NCI-H2196 treated with DMSO at 0.1 percent for 48 hours (cell line): ENCODE results near the gene TRIO.

Source experiments
- DNase-seq: peaks from one replicate; lab custom pipeline; 2025; ENCODE audit not compliant: unreplicated experiment; lab: John Stamatoyannopoulos, UW

Gene TRIO

DNA sequence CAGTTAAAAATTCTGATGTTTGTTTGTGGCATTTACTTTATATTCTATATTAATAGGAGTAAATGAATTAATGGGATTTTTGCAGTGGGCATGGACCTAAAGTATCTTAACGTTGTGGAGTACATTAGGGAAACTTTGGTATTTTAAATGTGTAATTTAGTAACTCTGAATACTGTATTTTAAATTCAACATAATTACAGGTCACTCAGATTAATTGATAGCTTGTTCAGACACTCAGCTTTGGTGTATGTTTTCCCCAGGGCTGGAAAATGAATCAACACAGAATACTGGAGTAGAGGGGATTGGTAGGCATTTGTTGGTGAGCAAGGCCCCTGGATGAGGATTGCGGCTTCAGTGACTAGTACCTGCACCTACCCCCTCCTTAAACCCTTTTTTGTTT, 117.5 kb downstream of the TRIO start:
- no peak for DNase-seq

DNA sequence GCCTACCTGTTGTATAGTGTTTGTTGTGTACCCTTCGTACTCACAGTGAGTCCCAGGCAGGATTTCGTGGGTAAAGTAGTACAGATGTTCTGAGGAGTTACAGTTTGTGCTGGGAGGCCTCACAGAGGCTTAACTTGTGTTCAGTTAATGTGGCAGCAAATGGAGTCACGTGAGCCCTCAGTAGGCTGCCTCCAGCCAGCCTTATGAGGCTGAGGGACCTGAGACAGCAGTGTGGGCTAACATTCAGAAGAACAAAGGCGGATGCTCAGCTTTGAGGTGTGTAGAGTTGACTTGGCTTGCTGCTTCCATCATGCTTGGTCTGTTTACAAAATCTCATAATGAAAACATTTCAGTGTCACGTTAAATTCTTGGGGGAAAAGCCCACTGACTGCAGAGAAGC, 118.1 kb downstream of the TRIO start:
- DNase-seq = no peak

DNA sequence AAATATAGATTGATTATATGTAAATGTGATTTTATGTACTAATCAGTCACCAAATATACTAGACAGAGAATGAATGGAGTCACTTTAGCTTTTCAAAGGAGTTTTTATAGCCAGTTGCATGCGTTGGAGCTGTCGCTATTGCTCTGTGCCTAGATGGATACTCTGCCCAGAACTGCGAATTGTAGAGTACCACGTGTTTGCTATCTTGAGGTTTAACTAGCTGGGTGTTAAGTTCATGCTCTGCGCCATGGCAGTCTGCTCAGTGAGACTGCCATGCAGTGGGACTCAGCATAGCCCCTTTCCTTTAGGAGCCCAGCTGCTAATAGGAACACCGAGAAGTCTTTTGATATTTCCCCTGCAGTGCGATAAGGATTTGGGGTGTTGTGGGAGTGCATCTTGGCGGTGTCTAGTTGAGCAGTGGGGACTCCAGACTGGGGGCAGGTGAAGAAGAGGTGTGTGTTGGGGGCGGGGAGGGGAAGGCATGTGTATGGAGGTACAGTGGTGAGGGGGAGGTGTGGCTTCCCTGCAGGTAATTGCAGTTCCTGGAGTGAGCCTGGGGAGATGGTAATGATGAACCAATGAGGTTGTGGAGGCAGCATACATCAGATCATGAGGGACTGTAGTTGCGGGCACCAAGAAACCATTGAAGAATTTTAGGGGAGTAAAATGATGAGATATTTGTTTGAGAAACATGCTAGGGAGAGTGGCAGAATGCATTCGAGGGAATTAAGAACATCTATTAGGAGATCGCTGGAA, 118.9 kb downstream of the TRIO start:
- no peak for DNase-seq

DNA sequence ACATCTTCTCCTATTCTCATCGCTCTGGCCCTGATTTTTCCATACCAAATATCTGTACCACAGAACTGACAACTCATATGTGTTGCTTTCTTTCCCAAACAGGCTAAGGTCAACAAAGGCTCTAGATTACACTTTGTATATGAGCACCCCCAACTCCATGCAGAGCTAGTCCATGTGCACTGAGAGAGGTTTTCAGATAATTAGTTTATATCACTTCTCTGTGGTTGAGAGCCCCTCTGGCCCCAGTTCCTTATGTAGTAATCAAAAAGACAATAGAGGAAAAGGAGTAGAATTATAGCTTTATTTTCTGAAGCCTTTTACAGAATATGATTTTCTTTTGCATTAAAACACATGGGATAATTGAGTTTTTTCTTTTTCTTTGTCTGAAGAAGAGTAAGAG, 120.0 kb downstream of the TRIO start:
- DNase-seq = no peak

DNA sequence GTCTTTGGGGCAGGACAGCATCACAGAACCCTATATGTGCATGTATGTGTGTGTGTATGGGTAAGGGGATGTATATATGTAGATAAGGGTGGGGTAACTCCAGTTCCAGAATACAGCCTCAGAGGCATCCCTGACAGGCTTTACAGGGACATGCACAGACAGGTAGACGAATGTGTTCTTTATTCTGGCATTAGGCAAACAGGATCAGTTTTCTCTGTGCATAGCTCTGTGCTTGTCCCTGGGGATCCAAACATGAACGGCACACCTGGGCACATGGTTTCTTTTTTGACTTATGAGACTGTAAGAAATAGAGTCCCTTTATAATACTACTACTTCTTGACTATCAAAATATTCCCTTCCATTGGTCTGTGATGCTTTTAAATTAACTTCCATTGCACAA, 120.6 kb downstream of the TRIO start:
- no peak for DNase-seq

DNA sequence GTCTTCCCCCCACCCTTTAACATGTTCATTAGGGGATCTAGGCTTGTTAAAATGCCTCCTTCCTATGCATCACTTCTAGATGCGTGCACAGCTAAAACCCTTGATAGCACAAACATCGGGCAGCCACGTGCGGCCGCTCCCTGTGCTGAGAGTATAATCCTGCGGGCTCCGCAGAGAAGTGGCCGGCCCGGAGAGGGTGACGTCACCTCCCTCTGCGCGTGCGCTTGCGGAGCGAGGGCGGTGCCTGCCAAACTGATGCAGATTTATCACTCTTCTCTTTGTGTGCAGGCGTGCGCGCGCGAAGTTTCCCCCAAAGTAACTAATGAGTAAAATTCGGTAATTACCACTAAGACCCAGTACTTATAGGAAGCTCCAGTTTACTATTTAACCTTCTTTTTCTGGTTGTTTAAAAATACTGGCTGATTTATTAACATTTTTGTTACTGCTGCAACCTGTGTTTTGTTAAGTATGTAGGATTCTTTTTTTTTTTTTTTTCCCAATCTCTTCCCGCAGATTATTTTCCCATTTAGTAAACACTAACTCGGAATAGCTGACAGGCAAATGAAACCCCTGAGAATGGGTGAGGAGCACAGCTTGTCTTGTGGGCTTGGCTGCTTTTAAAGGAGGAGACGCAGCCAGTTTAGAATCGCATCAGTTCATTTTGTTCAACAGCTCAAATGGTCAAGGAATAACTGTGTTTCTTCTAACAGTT, 121.6 kb downstream of the TRIO start:
- DNase-seq = peak; percentile 79

DNA sequence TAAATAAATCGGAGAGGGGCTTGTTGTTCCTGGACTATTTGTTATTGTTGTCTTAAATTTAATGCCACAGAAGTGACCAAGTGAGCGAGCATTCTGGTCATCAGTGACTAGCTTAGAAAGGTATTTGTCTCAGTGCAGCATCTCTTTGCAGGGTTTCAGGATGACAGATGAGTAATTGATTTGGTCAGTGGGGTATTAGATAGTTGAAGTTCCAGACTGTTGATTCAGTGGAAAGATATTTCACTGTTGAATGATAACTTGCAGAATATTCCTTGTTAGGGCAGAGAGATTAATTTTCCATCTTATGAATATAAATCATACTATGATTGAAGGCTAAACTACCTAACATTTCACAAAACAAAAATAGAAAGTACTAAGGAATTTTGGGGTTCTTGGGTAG, 122.4 kb downstream of the TRIO start:
- no peak for DNase-seq

DNA sequence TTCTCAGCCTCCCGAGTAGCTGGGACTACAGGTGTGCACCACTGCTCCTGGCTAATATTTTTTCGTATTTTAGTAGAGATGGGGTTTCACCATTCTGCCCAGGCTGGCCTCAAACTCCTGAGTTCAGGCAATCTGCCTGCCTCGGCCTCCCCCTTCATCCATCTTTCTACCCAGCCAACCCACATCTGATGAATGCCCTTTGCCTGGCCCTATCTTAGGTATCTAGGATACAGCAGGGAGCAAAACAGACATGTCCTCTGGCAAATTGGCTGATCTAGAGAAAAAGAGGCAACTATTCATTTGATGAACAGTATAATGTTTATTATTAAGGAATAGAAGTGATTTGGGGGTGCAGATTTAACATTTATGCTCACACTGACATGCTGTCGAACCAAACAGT, 123.0 kb downstream of the TRIO start:
- DNase-seq = no peak

DNA sequence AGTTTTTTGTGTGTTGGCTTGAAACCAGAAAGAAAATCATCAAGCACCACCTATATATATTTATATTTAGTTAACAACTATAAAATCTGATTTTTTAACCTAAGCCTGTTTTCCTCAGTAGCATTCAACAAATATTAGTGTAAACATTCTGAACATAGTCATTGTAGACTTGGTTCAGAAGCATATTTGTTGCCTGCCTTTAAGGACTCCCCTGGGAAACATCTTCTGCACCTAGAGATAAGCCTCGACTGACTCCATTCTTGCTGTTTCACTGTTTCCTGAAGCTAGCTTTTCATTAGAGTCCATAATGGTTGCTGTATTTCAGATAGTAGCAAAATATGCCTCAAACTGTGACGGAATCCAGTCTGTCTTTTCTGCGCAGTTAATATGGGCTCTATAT, 123.5 kb downstream of the TRIO start:
- no peak for DNase-seq

DNA sequence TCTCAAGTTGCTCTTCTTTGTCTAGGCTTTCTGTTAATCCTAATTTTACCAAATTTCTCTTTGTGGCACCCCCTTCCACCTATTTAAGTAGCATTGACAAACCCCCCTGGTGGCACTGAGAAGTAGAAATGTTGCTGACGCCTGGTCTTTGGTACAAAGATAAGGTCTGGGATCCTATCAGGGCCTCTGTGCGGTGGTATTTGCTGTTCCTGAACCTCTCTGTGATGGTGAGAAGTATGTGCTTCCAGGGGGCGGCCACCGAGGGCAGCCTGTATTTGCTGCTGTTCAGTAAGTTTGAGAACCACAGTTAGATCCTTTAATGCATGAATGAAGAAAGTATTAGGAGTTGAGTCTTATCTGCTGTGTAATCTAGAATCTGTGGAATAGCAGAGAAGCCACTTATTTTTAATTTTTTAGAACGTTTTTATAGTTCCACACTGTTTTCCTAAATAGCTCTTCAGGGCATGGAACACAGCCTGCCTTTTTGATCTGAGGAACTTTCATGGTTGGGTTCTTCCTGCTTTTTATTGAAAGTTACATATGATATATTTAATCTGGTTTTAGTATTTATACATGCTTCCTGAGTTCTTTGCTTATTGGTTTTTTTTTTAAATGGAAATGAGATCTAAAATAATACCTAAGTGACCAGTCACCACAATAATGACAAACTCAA, 124.2 kb downstream of the TRIO start:
- no peak for DNase-seq

DNA sequence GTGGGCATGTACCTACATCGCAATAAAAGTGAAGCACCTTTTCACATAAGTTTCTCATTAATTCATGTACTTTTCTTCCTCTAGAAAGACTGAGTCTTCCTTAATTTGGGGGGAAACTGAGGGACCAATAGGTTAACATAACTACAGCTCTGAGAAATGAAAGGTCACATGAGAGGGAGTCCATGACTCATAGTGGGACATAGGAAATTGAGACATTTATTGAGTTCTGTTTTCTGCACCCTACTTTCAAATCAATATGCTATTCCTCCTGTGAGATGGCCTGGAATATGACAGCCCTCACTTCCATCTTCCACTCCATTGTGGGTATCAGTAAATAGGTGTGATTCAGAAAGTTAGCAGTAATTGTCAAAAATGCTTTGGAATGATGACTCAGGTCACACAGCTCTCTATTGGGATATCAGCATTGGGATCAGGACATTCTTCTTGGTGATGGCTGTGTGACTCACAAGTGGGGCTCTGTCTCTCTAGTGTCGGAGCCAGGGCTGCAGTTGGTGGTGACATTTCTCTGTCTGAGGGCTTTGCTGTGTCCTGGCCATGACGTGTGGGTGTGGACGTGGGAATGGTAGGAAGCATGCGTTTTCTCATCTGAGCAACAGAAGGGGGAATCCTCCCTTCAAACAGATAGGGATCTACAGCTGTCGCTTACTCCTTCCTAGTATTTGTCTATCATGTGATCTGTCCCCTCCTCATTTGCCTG, 125.0 kb downstream of the TRIO start:
- DNase-seq = no peak

DNA sequence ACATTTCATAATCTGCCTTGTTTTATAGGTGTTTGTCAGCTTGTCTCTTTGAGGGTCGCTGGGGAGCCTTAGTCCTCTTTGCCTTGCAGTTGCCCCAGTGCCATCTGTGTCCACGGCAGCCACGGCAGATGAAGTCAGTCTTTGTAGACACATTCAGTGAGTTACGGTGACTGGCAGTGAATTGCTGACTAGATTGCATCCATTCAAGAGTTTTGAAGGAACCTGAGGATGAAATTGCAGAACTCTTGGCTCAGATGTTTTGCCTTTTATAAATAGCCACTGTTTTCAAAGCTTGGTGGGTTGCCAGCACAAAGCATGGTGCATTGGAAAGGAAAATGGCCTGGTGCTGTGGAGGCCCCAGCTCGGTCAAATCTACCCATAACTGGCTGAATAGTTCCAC, 125.6 kb downstream of the TRIO start:
- no peak for DNase-seq

DNA sequence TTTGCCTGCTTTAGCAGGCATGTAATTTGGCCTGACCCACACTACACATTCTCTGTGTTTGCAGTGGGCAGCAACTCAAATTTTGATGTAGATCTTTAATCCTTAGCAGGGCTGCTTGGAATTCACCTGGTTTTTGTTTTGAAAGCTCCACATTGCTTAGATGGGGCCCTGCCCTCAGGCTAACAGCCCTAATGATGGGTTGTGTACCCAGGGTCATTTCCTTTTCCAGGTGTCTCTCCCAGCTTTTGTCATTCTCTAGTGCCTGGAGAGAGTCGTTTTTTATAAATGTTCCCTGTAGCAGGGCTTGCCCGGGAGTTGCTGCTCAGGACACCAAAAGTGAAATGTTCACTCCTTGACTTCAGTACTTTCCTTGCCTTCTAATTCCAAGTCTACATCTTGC, 126.3 kb downstream of the TRIO start:
- DNase-seq = no peak

DNA sequence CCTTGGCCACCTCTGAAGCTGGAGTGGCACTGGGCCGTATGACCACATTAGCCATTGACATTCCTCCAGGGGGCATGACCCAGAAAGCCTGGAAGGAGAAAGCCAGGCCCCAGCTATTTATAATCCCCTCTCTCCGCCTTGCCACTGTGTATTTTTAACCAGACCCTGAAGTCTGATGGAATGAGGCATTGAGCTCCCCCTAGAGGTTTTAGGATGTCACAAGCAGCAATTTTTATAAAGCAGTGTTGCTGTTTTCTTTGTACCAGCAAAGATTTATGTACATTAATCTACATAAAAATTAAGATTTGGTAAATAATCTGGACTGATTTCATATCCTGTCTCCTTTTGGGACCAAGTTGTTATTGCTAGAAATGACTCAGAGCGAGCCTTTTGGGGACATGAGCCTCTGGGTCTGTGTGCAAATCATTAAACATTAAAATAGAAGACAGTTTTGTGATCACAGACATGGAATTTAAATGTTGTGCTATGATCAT, 127.1 kb downstream of the TRIO start:
- peak; percentile 53 for DNase-seq

DNA sequence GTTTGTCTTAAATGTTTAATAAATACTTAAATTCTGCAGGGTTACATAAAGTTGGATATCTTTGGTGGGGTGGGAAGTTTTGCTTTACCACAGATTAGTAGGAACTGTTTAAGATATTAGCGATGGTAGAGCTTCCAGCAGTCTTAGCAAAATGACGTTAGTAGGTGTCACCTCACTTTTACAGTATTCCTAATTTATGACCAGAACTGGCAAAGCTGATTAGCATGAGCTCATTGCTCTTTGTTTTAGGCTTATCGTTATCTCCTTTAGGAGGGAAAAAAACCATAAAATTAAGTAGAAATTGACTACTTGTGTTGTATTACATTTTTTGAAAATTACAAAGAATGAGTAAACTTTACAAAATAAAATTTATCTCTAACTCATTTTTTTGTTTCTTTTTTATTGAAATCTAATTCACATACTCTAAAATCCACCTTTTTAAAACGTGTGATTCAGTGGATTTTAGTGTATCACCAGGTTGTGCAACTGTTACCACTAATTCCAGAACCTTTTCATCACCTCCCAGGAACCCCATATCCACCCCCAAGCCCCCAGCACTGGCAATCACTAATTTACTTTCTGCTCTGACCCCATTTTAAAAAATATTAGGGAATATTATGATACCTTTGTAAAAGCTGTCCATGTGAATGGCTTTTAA, 129.5 kb downstream of the TRIO start:
- no peak for DNase-seq

DNA sequence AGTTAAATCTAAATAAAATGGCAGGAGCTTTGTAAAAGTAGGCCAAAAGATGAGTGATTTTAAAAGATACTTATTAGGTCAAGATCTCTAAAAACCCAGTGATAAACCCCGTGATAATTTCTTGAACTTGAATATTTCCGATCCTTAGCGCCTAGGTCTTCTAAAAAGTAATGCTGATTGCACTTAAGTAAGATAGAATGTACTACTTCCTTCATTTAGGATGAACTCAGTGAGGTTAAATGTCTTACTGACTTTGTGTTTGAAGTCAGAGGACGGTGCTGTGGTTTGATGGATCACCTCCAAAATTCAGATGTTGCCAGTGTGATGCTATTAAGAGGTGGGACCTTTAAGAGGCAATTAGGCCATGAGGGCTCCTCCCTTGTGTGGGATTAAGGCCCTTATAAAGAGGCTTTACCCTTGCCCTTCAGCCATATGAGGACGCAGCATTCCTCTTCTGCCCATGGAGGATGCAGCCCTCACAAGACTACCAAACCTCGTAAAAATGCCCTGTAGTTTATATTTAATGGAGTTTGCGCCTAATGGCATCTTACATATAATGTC, 130.1 kb downstream of the TRIO start:
- DNase-seq = no peak

DNA sequence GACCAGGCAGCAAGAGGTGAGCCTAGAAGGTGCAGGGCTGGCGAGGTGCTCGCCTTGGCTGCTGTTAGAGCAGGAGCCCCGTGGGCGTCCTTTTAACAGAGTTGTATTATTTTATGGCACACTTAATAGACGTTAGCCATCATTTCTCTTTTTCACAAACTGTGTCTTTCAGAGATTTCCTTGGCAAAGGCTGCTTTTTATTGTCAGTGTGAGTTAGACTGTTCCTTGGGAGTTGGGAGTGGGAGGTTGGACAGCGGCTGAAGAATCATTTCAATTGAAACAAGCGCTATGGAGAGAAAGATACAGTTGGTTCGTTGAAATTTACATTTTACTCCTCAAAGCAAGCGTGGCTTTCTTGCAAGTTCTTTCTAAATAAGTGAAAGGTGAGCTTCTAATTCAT, 133.2 kb downstream of the TRIO start:
- no peak for DNase-seq

DNA sequence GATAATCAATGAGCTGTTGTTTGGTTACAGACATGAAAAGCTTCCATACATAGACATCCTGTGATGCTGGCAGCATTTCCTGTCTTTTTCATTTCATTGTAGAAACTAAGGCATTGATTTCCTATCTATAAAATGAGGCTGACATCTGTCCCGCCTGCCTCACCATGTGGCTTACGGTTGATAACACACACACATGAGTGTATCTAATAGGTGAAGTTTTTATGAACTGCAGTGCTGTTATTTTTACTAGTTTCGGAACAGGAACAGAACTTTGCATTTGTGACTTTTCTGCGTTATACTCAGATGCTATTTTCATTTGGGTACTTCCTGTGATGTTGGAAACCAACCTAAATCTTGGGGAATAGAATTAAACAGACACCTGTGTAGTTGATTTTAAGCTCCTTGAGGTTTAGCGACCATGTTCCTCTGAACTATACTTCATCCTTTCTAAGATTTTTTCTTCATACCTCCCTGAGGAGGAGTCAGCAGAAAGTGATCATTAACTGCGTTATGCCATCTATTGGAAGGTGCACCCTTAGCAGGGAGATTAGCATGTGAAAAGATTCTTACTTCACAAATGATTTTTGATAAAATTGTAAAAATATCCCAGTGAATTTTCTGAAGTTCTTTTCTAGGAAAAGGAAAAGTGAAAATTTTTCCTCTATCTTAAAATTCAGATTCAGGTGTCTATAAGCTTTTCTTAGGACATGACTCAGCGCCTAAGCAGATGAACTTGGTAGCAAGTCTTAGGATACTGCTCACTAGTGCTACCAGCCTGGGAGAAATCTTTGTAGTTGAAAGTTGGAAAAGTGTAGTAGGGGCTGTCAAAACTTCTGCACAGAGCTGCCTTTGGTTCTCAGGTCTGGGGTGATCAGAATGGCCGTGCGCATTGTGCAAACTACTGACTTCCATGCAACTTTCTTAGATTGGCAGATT, 134.5 kb downstream of the TRIO start:
- DNase-seq = no peak

DNA sequence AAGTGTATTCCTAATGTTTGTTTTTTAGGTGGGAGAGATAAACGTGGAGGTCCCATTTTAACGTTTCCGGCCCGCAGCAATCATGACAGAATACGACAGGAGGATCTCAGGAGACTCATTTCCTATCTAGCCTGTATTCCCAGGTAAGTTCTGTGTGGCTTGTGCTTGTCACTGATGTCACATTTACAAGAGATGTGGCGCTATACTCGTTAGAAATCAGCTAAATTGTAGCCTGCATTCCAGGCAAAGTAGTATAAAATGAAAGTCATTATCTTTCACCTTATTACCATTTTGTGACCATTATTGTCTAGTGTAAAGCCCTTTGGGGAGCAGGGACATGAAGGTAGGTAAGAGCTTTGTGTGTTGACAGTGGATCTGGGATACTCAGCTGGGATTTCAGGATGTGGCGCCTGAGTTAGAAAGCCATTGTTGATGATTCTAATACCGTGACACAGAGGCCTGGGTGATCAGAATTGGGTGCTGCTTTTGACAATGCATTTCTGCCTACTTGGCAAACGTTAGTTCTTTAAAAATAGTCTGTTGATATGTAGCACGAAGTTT, 137.2 kb downstream of the TRIO start:
- no peak for DNase-seq
